Ishikawa (cell line): ENCODE measurements around the gene RAD51B.

Experiments
- CEBPB ChIP-seq: IDR thresholded peaks from 2 replicates; pipeline ENCODE4 v1.6.1; 2012
- CREB1 ChIP-seq: IDR thresholded peaks from 2 replicates; pipeline ENCODE4 v1.6.1; 2012; ENCODE audit warnings: low read depth
- EGR1 ChIP-seq: IDR thresholded peaks from 2 replicates; pipeline ENCODE4 v1.6.1; 2012
- NFIC ChIP-seq: IDR thresholded peaks from 2 replicates; pipeline ENCODE4 v1.6.1; 2012
- RAD21 ChIP-seq: IDR thresholded peaks from 2 replicates; pipeline ENCODE4 v1.6.1; 2012; ENCODE audit warnings: low read depth
- REST ChIP-seq: IDR thresholded peaks from 2 replicates; pipeline ENCODE4 v1.6.1; 2012; ENCODE audit warnings: low read depth, mild to moderate bottlenecking
- TAF1 ChIP-seq: IDR thresholded peaks from 2 replicates; pipeline ENCODE4 v1.6.1; 2012; ENCODE audit warnings: low read depth, mild to moderate bottlenecking
- TF ChIP-seq, protein P1 (sequence below): IDR thresholded peaks from 2 replicates; pipeline ENCODE4 v1.6.1; 2012
- TF ChIP-seq, protein P2 (sequence below): IDR thresholded peaks from 2 replicates; pipeline ENCODE4 v1.6.1; 2012

GRCh38 chr14:67918838-67919237 is 99.3 kb downstream of the RAD51B start:
- TF ChIP-seq CEBPB (no peak), RAD21 (no peak), TAF1 (no peak), NFIC (no peak), EGR1 (no peak), REST (no peak), CREB1 (no peak)
- TF ChIP-seq, protein P1, sequence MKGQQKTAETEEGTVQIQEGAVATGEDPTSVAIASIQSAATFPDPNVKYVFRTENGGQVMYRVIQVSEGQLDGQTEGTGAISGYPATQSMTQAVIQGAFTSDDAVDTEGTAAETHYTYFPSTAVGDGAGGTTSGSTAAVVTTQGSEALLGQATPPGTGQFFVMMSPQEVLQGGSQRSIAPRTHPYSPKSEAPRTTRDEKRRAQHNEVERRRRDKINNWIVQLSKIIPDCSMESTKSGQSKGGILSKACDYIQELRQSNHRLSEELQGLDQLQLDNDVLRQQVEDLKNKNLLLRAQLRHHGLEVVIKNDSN, result no peak
- TF ChIP-seq, protein P2, sequence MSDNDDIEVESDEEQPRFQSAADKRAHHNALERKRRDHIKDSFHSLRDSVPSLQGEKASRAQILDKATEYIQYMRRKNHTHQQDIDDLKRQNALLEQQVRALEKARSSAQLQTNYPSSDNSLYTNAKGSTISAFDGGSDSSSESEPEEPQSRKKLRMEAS, result no peak
